WI38 (cell line): ENCODE results near the gene CFD.
"Not testable (repeated sequence)": the region's sequence is repeated elsewhere in the genome, so short reads cannot be mapped to it uniquely, and the experiment has no call there.

Experiments
- H3K4me3 ChIP-seq: 2 replicates; pipeline ENCODE4 v1.5.1; 2011; ENCODE audit warnings: low read depth, mild to moderate bottlenecking, control low read depth, low read length
- TF ChIP-seq, protein P1 (sequence below): IDR thresholded peaks from 2 replicates; pipeline ENCODE4 v1.5.1; 2012; ENCODE audit warnings: low read depth, mild to moderate bottlenecking, control low read depth, low read length

Gene CFD

DNA sequence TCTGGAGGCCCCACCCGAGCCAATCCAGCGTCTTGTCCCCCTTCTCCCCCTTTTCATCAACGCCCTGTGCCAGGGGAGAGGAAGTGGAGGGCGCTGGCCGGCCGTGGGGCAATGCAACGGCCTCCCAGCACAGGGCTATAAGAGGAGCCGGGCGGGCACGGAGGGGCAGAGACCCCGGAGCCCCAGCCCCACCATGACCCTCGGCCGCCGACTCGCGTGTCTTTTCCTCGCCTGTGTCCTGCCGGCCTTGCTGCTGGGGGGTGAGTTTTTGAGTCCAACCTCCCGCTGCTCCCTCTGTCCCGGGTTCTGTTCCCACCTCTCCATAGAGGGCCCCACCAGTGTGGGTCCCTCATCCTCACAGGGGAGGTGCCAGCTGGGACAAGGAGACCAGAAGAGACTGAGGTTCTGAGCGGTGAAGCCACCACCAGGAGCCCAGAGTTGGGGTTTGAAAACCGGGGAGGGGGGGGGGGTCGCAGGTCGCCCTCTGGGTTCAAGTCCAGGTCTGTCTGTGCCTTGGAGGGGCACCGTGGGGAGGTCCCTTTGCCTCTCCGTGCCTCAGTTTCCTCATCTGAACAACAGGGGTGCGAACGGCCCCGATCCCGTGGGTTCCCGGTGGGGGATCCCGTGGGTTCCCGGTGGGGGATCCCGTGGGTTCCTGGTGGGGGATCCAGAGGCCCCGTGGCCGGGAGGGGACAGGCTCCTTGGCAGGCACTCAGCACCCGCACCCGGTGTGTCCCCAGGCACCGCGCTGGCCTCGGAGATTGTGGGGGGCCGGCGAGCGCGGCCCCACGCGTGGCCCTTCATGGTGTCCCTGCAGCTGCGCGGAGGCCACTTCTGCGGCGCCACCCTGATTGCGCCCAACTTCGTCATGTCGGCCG is 7.1 kb upstream of the CFD start, which contains the start of gene ELANE:
TSS of gene ELANE (plus strand) at position 168 of the 878 bp plus-strand sequence. CDS start at position 194, 26 bp downstream.
- H3K4me3 ChIP-seq = no peak within 1 kb of the TSS
- TF ChIP-seq, protein P1, sequence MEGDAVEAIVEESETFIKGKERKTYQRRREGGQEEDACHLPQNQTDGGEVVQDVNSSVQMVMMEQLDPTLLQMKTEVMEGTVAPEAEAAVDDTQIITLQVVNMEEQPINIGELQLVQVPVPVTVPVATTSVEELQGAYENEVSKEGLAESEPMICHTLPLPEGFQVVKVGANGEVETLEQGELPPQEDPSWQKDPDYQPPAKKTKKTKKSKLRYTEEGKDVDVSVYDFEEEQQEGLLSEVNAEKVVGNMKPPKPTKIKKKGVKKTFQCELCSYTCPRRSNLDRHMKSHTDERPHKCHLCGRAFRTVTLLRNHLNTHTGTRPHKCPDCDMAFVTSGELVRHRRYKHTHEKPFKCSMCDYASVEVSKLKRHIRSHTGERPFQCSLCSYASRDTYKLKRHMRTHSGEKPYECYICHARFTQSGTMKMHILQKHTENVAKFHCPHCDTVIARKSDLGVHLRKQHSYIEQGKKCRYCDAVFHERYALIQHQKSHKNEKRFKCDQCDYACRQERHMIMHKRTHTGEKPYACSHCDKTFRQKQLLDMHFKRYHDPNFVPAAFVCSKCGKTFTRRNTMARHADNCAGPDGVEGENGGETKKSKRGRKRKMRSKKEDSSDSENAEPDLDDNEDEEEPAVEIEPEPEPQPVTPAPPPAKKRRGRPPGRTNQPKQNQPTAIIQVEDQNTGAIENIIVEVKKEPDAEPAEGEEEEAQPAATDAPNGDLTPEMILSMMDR = no peak

DNA sequence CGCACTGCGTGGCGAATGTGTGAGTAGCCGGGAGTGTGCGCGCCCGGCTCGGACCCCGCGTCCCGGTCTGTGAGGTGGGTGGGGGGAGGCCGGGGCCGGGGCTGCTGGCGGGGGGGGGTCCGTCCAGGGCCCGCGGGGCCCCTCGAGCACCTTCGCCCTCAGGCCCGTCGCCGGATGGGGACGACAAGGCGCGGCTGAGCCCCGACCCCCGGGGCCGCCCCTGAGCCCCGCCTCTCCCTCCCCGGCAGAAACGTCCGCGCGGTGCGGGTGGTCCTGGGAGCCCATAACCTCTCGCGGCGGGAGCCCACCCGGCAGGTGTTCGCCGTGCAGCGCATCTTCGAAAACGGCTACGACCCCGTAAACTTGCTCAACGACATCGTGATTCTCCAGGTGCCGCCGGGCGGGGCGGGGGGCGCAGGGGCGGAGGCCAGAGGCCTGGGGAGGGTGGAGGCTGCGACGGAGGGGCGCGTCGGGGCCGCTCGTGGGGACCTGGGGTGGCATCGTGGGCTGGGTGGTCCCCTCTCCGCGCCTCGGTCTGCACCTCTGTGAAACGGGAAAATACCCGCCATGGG is 6.4 kb upstream of the CFD start:
- H3K4me3 ChIP-seq = no peak overlapping the region
- TF ChIP-seq, protein P1 = no peak

DNA sequence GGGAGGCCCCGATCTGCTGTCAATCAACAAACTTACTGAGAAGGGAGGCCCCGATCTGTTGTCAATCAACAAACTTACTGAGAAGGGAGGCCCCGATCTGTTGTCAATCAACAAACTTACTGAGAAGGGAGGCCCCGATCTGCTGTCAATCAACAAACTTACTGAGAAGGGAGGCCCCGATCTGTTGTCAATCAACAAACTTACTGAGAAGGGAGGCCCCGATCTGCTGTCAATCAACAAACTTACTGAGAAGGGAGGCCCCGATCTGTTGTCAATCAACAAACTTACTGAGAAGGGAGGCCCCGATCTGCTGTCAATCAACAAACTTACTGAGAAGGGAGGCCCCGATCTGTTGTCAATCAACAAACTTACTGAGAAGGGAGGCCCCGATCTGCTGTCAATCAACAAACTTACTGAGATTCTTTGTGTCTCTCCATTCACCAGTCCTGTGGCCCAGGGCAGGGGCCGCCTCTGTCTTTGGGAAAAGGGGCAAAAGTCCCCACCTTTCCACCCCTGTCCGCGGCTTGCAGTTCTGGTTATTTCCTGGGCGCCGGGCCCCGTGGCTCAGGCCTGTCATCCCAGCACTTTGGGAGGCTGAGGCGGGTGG is 5.7 kb upstream of the CFD start:
- not testable (repeated sequence) for H3K4me3 ChIP-seq

DNA sequence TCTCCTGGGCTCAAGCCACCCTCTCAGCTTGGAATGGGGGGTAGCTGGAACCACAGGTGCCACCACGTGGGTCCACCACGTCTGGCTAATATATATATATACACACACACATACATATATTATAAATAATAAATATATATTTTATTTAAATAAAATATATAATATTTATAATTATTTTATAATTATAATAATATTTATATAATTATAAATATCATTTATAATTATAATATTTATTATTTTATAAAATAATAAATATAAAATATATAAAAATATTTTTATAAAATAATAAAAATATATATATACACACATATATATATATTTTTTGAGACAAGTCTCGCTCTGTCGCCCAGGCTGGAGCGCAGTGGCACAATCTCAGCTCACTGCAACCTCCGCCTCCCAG is 4.9 kb upstream of the CFD start:
- TF ChIP-seq, protein P1 = no peak

DNA sequence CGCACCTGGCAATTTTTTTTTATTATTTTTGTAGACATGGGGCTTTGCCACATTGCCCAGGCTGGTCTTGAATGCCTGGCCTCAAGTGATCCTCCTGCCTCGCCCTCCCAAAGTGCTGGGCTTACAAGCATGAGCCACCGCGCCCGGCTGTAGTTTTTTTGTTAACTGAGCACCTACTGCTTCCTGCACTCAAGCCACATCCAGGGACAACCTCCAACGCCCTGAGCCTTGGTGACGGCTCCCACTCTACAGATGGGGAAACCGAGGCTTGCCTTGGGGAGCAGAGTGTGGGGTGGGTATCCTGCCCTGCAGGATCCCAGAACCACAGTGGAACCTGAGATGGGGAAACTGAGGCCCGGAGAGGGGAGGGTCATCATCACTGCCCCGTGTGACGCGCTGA is 4.3 kb upstream of the CFD start:
- TF ChIP-seq, protein P1 = no peak
- H3K4me3 ChIP-seq = no peak overlapping the region

More for the DNA sequence above, 4.9 kb upstream of the CFD start:
- H3K4me3 ChIP-seq = no peak overlapping the region

DNA sequence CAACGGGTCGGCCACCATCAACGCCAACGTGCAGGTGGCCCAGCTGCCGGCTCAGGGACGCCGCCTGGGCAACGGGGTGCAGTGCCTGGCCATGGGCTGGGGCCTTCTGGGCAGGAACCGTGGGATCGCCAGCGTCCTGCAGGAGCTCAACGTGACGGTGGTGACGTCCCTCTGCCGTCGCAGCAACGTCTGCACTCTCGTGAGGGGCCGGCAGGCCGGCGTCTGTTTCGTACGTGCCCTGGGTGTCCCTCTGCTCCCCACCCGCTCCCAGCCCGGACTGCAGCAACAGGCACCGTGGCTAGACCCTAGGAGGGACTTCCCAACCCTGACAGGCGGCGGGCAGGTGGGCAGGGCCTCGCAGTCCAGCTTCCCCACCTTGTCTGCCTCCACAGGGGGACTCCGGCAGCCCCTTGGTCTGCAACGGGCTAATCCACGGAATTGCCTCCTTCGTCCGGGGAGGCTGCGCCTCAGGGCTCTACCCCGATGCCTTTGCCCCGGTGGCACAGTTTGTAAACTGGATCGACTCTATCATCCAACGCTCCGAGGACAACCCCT is 3.8 kb upstream of the CFD start:
- H3K4me3 ChIP-seq = no peak overlapping the region

DNA sequence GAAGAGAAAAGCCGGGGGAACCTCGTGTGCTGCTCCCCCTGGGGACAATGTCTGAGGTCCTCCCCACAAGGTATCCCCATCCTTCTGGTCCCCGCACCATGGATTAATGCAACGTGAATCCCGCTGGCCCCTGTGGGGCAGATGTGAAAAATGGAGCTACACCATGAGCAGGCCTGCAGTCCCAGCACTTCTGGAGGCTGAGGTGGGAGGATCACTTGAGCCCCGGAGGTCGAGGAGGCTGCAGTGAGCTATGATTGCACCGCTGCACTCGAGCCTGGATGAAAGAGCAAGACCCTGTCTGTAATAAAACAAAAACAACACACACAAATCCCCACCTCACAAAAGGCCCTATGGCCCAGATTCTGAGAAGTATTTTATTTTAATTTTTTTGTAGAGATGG is 1.2 kb upstream of the CFD start:
- TF ChIP-seq, protein P1 = no peak
- no peak overlapping the region for H3K4me3 ChIP-seq

More for the DNA sequence above, 3.8 kb upstream of the CFD start:
- TF ChIP-seq, protein P1 = no peak
